DND-41 (cell line): ENCODE measurements around the gene COQ2.

ENCODE experiments used
- ATAC-seq: fragments of 200-7000 bp; cut with Tn5 transposase; 3 replicates; pipeline ENCODE4 v1.9.1; 2021; ENCODE audit warnings: low read depth; ENCODE audit not compliant: insufficient read depth
- DNase-seq: peaks from one replicate; pipeline ENCODE4 v3.0.0-alpha.2; 2020
- H2AFZ ChIP-seq: 2 replicates; pipeline ENCODE4 v1.6.0; 2012; ENCODE audit warnings: low read depth, low read length
- H3K27ac ChIP-seq: 2 replicates; pipeline ENCODE4 v1.5.1; 2012; ENCODE audit warnings: low read length, inconsistent platforms
- H3K27me3 ChIP-seq: fragments of 200-600 bp; sonication (generic); 2 replicates; pipeline ENCODE4 v1.6.0; 2012; ENCODE audit warnings: low read length, mild to moderate bottlenecking, inconsistent platforms; ENCODE audit not compliant: insufficient read depth, poor library complexity
- H3K36me3 ChIP-seq: 2 replicates; pipeline ENCODE4 v1.5.1; 2012; ENCODE audit warnings: low read length, inconsistent platforms; ENCODE audit not compliant: insufficient read depth
- H3K4me1 ChIP-seq: 2 replicates; pipeline ENCODE4 v1.5.1; 2012; ENCODE audit warnings: mild to moderate bottlenecking, low read length; ENCODE audit not compliant: insufficient read depth
- H3K4me2 ChIP-seq: 2 replicates; pipeline ENCODE4 v1.6.0; 2012; ENCODE audit warnings: mild to moderate bottlenecking, moderate library complexity, low read length, inconsistent platforms; ENCODE audit not compliant: insufficient read depth
- H3K4me3 ChIP-seq, 2 experiments: fragments of 200-600 bp in 1 of 2; shearing (Covaris generic) in 1 of 2; 2 replicates each; pipeline ENCODE4 v1.5.1; 2012 to 2016; ENCODE audit warnings: inconsistent platforms in 2 of 2, low read length in 2 of 2, mild to moderate bottlenecking in 2 of 2, low read depth in 1 of 2, moderate library complexity in 1 of 2
- H3K79me2 ChIP-seq: 2 replicates; pipeline ENCODE4 v1.6.0; 2012; ENCODE audit warnings: low read length, inconsistent platforms; ENCODE audit not compliant: insufficient read depth
- H3K9ac ChIP-seq: 2 replicates; pipeline ENCODE4 v1.6.0; 2012; ENCODE audit warnings: low read depth, mild to moderate bottlenecking, inconsistent platforms, low read length, moderate library complexity
- H3K9me3 ChIP-seq: 2 replicates; pipeline ENCODE4 v1.5.1; 2012; ENCODE audit warnings: low read length, moderate library complexity, mild to moderate bottlenecking, inconsistent platforms; ENCODE audit not compliant: insufficient read depth, severe bottlenecking
- H4K20me1 ChIP-seq: 2 replicates; pipeline ENCODE4 v1.6.0; 2012; ENCODE audit warnings: low read length; ENCODE audit not compliant: insufficient read depth
- CTCF ChIP-seq: IDR thresholded peaks from 2 replicates; pipeline ENCODE4 v1.5.1; 2012; ENCODE audit warnings: borderline replicate concordance, low read length, moderate library complexity, mild to moderate bottlenecking; ENCODE audit not compliant: poor library complexity, severe bottlenecking; ENCODE audit errors: extremely low read depth
- EZH2 ChIP-seq: IDR thresholded peaks from 3 replicates; pipeline ENCODE4 v1.6.1; 2012; ENCODE audit warnings: borderline replicate concordance, low read depth, mild to moderate bottlenecking, moderate library complexity, low read length, inconsistent platforms; ENCODE audit not compliant: severe bottlenecking

Gene COQ2

GRCh38 chr4:83230928-83231327 lies 53.7 kb downstream of the COQ2 start:
- no peak overlapping the region for H2AFZ ChIP-seq
- TF ChIP-seq CTCF = no peak
- no peak for TF ChIP-seq EZH2
- ATAC-seq (no peak), DNase-seq (no peak)
- no peaks in the 10 kb centered on the region for H3K79me2 ChIP-seq
- H3K27me3 ChIP-seq = no peaks in the 10 kb centered on the region
- H3K36me3 ChIP-seq = no peaks in the 10 kb centered on the region
- no peak overlapping the region for H3K9ac ChIP-seq
- H3K4me3 ChIP-seq = no peak overlapping the region
- H3K4me2 ChIP-seq = no peak overlapping the region
- no peaks in the 10 kb centered on the region for H3K9me3 ChIP-seq
- no peaks in the 10 kb centered on the region for H4K20me1 ChIP-seq
- no peak overlapping the region for H3K27ac ChIP-seq
- H3K4me1 ChIP-seq = peaks cover 9% of the 10 kb centered on the region

GRCh38 chr4:83229791-83230190 lies 54.8 kb downstream of the COQ2 start:
- H3K36me3 ChIP-seq = no peaks in the 10 kb centered on the region
- no peaks in the 10 kb centered on the region for H3K27me3 ChIP-seq
- TF ChIP-seq CTCF (no peak), EZH2 (no peak)
- peaks cover 9% of the 10 kb centered on the region for H3K4me1 ChIP-seq
- no peaks in the 10 kb centered on the region for H3K9me3 ChIP-seq
- ATAC-seq = no peak
- no peak overlapping the region for H3K4me2 ChIP-seq
- H3K79me2 ChIP-seq = no peaks in the 10 kb centered on the region
- H4K20me1 ChIP-seq = no peaks in the 10 kb centered on the region
- H3K4me3 ChIP-seq = no peak overlapping the region
- no peak overlapping the region for H2AFZ ChIP-seq
- no peak overlapping the region for H3K9ac ChIP-seq
- no peak overlapping the region for H3K27ac ChIP-seq
- DNase-seq = no peak

GRCh38 chr4:83228231-83228630 lies 56.4 kb downstream of the COQ2 start:
- no peak for ATAC-seq
- no peaks in the 10 kb centered on the region for H3K36me3 ChIP-seq

More at GRCh38 chr4:83228231-83228630, 56.4 kb downstream of the COQ2 start:
- TF ChIP-seq EZH2 = no peak
- TF ChIP-seq CTCF = no peak
- Histone ChIP-seq H3K27ac (no peak overlapping the region), H2AFZ (no peak overlapping the region), H3K4me1 (peaks cover 9% of the 10 kb centered on the region), H3K9me3 (no peaks in the 10 kb centered on the region), H3K4me3 (no peak overlapping the region), H3K79me2 (no peaks in the 10 kb centered on the region), H3K9ac (no peak overlapping the region), H3K27me3 (no peaks in the 10 kb centered on the region), H4K20me1 (no peaks in the 10 kb centered on the region), H3K4me2 (no peak overlapping the region)
- DNase-seq = no peak
